BJ (cell line): ENCODE measurements around the gene NDUFV2. TPM values are rescaled to one million over a fixed set of nuclear protein-coding genes. Genes with fewer than 3 reads are reported as not detected.

Experiments used
- CTCF ChIA-PET: fragments of 350-600 bp; formaldehyde crosslinking; extraction: SDS; loops from one replicate; lab custom pipeline; 2021; ENCODE audit warnings: antibody characterized with exemption, inconsistent platforms; lab: Yijun Ruan, JAX
- POLR2A ChIA-PET: fragments of 300-600 bp; sonication (Branson Sonifier 250); formaldehyde crosslinking; extraction: SDS; loops from one replicate; lab custom pipeline; 2021; ENCODE audit warnings: antibody characterized with exemption; lab: Charles Lee
- DNase-seq: peaks from one replicate; pipeline ENCODE4 v3.0.0-alpha.2; 2011; ENCODE audit warnings: low read depth
- H3K27me3 ChIP-seq: 2 replicates; pipeline ENCODE4 v1.6.0; 2011; ENCODE audit warnings: low read length; ENCODE audit not compliant: control insufficient read depth, insufficient read depth
- H3K36me3 ChIP-seq: 2 replicates; pipeline ENCODE4 v1.5.1; 2011; ENCODE audit warnings: low read length; ENCODE audit not compliant: control insufficient read depth, insufficient read depth
- H3K4me3 ChIP-seq: 2 replicates; pipeline ENCODE4 v1.5.1; 2011; ENCODE audit warnings: low read depth, mild to moderate bottlenecking, control low read depth, low read length
- CTCF ChIP-seq: IDR thresholded peaks from 2 replicates; pipeline ENCODE4 v1.5.1; 2011; ENCODE audit warnings: low read depth, mild to moderate bottlenecking, control low read depth, inconsistent platforms, low read length, moderate library complexity; ENCODE audit not compliant: insufficient read depth
- polyA plus RNA-seq: library from polyadenylated mRNA; depleted of rRNA; stranded (reverse); fragments of >200 nt; gene quantifications from 2 replicates; pipeline ENCODE4 v1.2.3, GENCODE V29; 2011

The NDUFV2 gene
- polyA plus RNA-seq, 1 experiment = 70.0 TPM

- H3K4me3 ChIP-seq = no peak overlapping the region
- no peaks in the 10 kb centered on the region for H3K36me3 ChIP-seq
- DNase-seq = no peak
- H3K27me3 ChIP-seq = no peaks in the 10 kb centered on the region
- ChIA-PET CTCF (no interaction called here), POLR2A (no interaction called here)
- no peak for TF ChIP-seq CTCF
Observed at GRCh38 chr18:9067823-9068222, 34.7 kb upstream of the NDUFV2 start.

GRCh38 chr18:9068346-9068745, 34.2 kb upstream of the NDUFV2 start:
- no peak for TF ChIP-seq CTCF
- H3K27me3 ChIP-seq = no peaks in the 10 kb centered on the region
- CTCF ChIA-PET = no interaction called here
- H3K36me3 ChIP-seq = no peaks in the 10 kb centered on the region
- no peak for DNase-seq
- POLR2A ChIA-PET = no interaction called here
- no peak overlapping the region for H3K4me3 ChIP-seq

- no peak for TF ChIP-seq CTCF
- DNase-seq = no peak
- ChIA-PET CTCF (no interaction called here), POLR2A (no interaction called here)
- no peaks in the 10 kb centered on the region for H3K36me3 ChIP-seq
- H3K4me3 ChIP-seq = no peak overlapping the region
- no peaks in the 10 kb centered on the region for H3K27me3 ChIP-seq
Observed at GRCh38 chr18:9069601-9070000, 32.9 kb upstream of the NDUFV2 start.

GRCh38 chr18:9070212-9070611, 32.3 kb upstream of the NDUFV2 start:
- ChIA-PET CTCF (no interaction called here), POLR2A (no interaction called here)
- Histone ChIP-seq H3K36me3 (no peaks in the 10 kb centered on the region), H3K27me3 (no peaks in the 10 kb centered on the region), H3K4me3 (no peak overlapping the region)
- no peak for TF ChIP-seq CTCF
- no peak for DNase-seq

- TF ChIP-seq CTCF = no peak
- CTCF ChIA-PET = interaction anchor here (0.9 kb wide), 1 partner anchor 10 kb away, joined by 3 read pairs; no protein-coding TSS in a partner anchor
- no peak for DNase-seq
- Histone ChIP-seq H3K27me3 (no peaks in the 10 kb centered on the region), H3K36me3 (no peaks in the 10 kb centered on the region), H3K4me3 (no peak overlapping the region)
- POLR2A ChIA-PET = no interaction called here
Observed at GRCh38 chr18:9079818-9080528, 22.5 kb upstream of the NDUFV2 start.
